ENCODE data around the gene ZBTB7C.

ZBTB7C gene

DNA sequence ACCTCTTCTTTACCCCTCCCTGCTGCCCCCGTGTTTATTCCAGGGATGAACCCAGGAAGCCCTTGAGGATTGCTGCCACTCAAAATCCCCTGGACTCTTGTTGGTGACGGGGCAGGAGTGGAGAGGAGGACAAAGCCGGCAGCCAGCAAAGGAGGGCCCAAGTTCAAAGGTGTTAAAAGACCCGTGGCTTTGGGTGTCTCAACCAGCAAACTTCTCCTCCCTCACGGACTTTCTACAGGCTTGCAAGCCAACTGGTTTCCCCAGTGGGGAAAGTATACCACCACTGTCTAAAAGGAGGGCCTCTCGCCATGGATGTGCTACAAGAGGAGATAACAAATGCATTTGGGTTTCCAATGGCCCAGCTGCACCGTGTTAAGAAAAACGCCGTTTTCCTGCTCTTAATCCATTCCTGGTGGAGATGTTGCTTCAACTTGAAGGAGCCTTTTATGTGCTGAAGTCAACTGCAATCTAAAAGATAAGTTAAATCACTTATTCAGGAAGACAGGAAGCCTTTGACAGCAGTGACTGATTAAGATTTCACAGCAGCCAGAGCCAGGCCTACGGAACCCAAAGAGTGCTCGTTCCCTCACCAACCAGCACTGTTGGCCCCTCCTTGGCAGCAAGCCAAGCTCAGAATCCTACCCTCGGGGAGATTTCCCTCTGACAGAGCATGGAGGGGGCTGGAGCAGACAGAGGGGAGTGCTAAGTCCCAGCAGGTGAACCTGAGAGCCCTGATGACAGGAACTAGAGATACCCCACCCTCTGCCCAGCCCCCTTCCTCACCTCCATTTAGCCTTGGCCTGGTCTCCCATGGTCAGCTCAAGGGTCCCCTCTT lies 57.8 kb downstream of the ZBTB7C start:
- DNase-seq: no peak

GRCh38 chr18:48348739-48349138 lies 60.4 kb downstream of the ZBTB7C start:
- DNase-seq: no peak

- DNase-seq: no peak
Measured at GRCh38 chr18:48347756-48348326, 61.3 kb downstream of the ZBTB7C start.

DNA sequence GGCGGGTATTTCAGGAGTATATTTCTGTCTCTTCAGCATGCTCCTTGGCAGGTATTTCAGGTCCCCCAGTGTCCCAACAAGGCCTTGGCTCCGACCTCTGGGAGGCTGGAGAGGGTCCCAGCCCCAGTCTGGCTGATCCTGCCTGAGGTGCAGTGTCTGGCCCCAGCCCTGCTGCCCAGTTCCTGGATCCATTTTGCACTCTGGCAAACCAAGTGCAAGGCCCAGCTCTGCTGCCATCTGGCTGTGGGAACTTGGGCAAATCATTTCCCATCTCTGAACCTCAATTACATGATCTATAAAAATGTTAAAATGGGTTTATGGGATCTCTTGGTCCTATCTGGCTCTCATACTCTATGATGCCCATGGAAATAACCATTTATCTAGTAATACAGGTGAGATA lies 63.6 kb downstream of the ZBTB7C start:
- no peak for DNase-seq

DNA sequence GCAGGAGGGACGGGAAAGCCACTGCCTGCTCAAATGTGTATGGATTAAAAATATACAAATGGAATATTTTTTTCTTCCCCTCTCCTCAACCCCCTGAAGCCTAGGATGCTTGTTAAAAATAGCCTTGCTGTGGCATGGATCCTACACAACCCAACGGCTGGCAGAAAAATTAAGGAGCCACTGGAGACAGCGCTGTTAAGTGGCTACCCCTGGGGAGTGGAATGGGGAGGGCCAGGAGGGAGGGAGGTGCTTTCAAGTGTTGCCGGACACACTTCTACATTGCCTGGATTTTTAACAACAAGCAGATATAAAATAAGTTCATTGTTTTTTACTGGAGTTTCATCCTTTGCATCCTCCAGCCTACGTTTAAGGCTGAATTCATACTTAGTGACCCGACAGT lies 66.6 kb downstream of the ZBTB7C start:
- DNase-seq: no peak

DNA sequence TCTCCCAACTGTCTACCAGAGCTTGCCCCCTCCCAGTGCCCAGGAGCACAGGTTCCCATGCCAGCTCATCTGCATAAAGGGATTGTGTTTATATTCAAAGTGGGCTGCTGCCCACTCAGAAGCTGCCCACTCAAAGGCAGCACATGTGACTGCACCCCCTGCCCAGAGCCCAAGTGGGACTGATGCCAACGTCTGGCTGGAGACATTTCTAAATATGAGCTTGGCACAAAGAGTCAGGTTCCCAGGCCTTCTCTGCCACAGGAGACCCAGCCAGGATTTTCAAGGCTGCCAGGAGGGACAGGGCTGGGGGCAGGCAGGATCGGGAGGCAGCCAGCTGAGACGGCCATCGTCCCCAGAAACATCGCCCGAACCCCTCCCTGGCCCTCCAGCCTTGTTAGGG lies 67.1 kb downstream of the ZBTB7C start:
- no peak for DNase-seq

DNA sequence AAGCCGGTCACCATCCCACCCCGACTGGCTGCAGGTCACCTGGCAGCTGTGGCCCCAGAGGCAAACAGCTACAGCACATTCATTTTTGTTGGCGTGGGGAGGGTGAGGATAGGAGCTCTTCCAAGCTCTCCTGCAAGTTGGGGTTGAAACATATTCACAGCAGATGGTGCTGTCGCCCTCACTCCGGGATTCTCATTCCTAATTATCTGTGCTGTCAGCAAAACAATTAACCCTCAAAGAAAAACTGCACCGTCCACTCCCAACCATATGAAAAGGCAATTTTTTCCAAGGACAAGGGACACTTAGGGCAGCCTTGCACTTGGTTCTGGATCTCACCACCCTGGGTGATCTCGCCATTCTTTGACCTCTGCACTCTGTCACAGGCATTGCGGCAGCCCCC lies 68.6 kb downstream of the ZBTB7C start:
- DNase-seq: no peak

DNA sequence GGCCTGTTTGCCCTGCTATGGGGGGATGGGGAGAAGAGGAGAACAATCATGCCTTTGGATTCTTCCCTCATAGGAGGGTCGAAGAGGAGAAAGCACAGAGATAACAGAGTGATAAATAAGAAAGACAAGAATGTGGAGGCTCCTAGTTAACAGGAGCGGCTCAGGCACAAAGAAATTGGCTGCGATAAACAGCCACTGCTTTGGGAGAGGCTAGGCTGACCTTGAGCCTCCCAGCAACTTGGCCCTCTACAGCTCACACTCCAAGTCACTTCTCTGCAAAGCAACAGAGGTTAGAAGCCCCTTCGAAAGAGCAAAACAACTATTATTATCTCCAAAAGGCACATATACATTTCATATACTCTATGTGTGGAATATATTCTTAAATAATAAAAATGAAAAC lies 69.5 kb downstream of the ZBTB7C start:
- no peak for DNase-seq

DNA sequence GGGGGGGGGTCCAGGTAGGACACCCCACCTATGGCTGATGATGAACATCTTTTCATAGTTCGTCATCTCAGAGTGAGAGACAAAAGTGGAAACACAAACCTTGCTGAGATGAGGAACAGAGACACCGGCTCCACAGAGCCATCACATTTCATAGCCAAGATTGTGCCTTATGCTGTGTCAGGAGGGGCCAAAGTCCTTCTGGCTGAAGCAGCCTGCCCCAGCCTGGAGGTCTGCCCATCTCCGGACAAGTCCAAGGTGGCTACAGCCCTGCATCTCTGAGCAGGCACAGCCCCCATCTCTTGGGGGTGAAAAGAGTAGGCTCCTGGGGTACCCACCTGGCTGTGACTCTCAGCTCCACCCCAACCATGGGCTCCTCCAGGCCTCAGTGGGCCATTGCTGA lies 70.3 kb downstream of the ZBTB7C start:
- DNase-seq: no peak

GRCh38 chr18:48337053-48337452 lies 72.1 kb downstream of the ZBTB7C start:
- no peak for DNase-seq

- DNase-seq: no peak
Measured at GRCh38 chr18:48336332-48336731, 72.9 kb downstream of the ZBTB7C start.

GRCh38 chr18:48335829-48336228 lies 73.4 kb downstream of the ZBTB7C start:
- no peak for DNase-seq

DNA sequence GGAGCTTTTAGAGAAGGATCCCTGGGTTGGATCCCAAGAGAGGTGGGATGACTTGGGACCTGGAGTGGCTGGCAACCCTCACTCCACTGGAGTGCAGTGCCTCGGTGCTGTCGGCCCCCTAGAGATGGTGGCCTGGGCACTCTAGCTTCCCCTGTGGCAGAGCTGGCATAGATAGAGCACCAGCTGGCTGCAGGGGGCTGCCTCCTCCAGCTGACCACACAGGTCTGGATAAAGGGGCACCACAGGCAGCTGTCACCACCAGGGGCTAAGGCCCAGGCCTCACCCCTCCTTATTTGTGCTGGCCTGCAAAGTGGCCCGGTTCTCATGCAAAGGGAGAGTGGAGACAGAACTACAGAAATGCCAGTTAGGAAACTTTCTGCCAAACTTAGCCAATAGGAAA lies 74.3 kb downstream of the ZBTB7C start:
- DNase-seq: no peak

GRCh38 chr18:48333563-48333962 lies 75.6 kb downstream of the ZBTB7C start:
- DNase-seq: no peak

- no peak for DNase-seq
Measured at GRCh38 chr18:48330016-48330991, 78.9 kb downstream of the ZBTB7C start.

DNA sequence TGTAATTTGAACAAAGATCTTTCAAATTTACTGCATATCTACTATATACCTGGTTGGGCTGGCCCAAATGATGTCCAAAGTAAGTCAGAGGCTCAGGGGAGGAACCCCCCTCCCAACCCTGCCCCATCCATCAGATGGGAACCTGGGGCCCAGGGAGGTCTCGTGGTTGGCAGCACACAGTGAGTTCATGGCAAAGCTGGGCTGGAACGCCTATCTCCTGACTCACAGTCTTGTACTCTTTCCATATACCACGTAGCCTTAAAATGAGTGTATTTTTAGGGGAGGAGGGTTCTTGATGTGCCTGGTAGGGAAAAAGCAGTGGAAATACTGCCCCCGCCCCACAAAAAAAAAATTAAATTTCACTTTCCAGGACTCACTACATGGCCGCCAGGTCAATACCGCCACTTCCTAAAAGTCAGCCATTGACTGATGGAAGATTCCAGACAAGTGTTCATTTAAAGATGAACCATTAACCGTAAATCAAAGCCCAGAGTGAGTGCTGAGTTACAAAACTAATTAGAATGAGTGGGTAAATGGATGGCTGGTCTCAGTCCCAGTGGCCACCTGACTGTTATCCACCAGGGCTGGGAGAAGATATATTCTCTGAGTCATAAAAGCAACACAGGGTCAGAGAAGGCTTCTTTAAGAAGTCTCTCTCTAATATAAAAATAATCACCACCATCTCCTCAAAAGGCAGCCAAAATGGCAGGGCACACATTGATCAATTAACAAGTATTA lies 80.5 kb downstream of the ZBTB7C start:
- DNase-seq: no peak

DNA sequence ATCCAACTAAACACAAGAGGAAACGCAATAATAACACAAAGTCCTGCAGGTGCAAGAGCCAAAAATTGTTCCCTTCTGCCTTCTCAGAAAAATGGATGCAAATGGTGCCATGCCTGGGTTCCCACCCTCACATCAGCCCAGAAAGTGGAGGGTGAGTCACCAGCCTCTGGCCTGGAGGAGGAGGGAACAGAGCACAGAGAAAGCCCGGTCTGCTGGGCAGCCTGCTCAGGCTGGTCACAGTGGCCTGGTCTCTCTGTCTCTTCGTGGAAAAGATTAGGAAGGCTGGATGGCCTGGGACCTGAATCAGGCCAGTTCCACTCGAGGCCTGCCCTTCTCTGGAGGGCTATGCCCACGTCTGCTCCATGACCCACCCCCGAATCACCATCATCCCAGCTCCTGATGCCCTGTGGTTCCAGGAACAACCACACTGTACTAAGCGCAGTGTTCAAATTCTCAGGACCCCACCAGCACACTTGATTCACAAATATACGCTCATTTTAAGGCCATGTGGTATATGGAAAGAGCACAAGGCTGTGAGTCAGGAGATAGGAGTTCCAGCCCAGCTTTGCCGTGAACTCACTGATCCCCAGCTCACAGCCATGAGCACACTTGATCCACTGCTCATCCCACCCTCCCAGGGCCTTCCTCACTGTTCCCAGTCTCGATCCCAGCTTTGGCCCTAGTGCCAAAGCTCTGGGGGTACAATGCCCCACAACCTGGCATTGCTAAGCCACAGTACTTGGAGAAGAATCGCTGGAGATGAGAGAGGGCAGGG lies 82.1 kb downstream of the ZBTB7C start:
- no peak for DNase-seq

DNA sequence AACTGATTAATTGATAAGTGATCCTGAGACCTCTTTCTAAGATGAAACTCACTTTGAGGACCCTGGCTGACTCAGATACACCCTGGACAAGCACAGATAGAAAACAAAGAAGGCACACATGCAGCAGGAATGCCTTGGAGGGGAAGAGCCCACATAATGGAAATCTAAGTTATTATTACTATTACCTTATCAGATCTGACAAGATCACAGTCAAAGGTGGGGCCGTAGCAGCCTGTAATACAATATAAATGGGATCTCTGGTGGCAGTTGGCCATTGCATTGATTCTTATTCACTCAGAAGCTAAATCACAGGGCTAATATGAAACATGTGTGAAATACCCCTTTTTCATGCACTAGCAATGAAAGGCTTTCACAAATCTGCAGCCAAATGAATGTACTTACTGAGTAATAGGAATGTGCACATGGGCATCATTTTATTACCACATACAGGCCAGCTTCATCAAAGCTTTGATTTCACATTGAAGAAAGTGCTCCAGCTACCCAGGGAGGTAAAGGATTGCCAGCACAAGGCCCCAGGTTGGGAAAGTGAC lies 84.0 kb downstream of the ZBTB7C start:
- no peak for DNase-seq

GRCh38 chr18:48324651-48325050 lies 84.5 kb downstream of the ZBTB7C start:
- no peak for DNase-seq

- DNase-seq: no peak
Measured at GRCh38 chr18:48323151-48323550, 86.0 kb downstream of the ZBTB7C start.

DNA sequence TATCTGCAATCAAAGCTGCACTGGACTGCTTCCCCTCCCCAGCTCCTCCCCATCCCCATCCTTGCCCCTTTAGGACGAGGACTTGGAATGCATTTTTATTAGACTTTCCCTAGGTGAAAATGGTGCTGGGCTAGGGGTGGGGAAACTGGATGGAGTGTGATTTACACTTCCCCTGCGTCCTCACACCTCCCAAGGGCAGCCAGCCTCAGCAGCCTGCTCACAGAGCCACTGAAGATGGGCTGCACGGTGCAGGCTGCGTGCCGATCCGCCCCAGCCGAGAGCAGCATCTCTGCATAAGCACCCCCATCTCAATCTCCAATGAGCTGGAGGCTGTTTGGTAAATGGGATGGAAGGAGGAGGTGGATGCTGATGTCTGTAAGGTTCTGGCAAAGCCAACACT lies 87.6 kb downstream of the ZBTB7C start:
- no peak for DNase-seq

DNA sequence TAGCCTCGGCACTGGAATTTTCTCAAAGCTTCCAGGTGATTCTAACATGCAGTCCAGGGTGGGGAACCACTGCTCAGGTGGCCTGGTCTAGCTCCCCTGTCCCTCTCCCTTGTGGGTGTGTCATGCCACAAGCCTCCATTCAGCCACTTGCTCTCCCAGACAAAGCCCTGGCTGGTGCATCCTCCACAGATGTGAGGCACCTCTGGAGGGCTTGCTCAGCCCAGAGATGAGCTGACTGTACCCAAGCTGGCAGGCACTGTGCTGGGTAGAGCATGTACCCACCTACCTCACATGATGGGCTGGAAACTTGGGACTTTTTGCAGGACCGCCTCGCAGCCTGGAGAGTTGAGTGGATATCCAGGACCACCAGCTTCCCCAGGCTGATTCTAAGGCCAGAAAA lies 88.1 kb downstream of the ZBTB7C start:
- DNase-seq: no peak

All from activated naive CD4-positive, alpha-beta T cell treated with anti-CD3 and anti-CD28 coated beads, Interleukin-2, amount 50 U/mL, for 16 hours (primary cell).